ENCODE measurements around the gene SCLT1.

Gene SCLT1

GRCh38 chr4:128862608-128863311 is 230.6 kb downstream of the SCLT1 start:
- no peak overlapping the region for H3K9ac ChIP-seq (ENCODE audit: low read length)
- TF ChIP-seq EZH2 (optimal IDR thresholded peaks at IDR 0.05; ENCODE audit: low read depth, low read length): no peak
- TF ChIP-seq CTCF (IDR thresholded peaks at IDR 0.05; ENCODE audit: low read length): no peak
- no peak for TF ChIP-seq EZH2phosphoT487 (IDR thresholded peaks at IDR 0.05; ENCODE audit: low read length)
- no peaks in the 10 kb centered on the region for H3K4me1 ChIP-seq (ENCODE audit: low read length)
- no peak for DNase-seq
- H3K27ac ChIP-seq (ENCODE audit: low read length): no peak overlapping the region
- H3K4me2 ChIP-seq (ENCODE audit: low read depth, low read length): no peak overlapping the region
- H3K27me3 ChIP-seq (replicated peaks; ENCODE audit: insufficient read depth, low read length): no peaks in the 10 kb centered on the region
- H2AFZ ChIP-seq (ENCODE audit: low read length): no peak overlapping the region
- peaks cover 78% of the 10 kb centered on the region for H3K79me2 ChIP-seq (ENCODE audit: low read length)
- H3K9me2 ChIP-seq (replicated peaks; ENCODE audit: insufficient read depth, low read length): no peaks in the 10 kb centered on the region
- H4K20me1 ChIP-seq (ENCODE audit: insufficient read depth, low read length): no peaks in the 10 kb centered on the region
- H3K9me3 ChIP-seq (replicated peaks; ENCODE audit: insufficient read depth, low read length): no peaks in the 10 kb centered on the region
- no peak overlapping the region for H3K4me3 ChIP-seq (ENCODE audit: low read length)
- peaks cover 40% of the 10 kb centered on the region for H3K36me3 ChIP-seq (replicated peaks; ENCODE audit: insufficient read depth, low read length)
- peaks cover 15% of the 10 kb centered on the region; the same call in 1 of the 2 replicates for H3F3A ChIP-seq (ENCODE audit: insufficient read depth, low read length)

GRCh38 chr4:128861856-128862518 is 231.4 kb downstream of the SCLT1 start:
- Histone ChIP-seq H4K20me1 (ENCODE audit: insufficient read depth, low read length) (no peaks in the 10 kb centered on the region), H3K27me3 (replicated peaks; ENCODE audit: insufficient read depth, low read length) (no peaks in the 10 kb centered on the region), H3K9me2 (replicated peaks; ENCODE audit: insufficient read depth, low read length) (no peaks in the 10 kb centered on the region), H3K4me3 (ENCODE audit: low read length) (no peak overlapping the region), H3K4me2 (ENCODE audit: low read depth, low read length) (no peak overlapping the region), H2AFZ (ENCODE audit: low read length) (no peak overlapping the region), H3K9me3 (replicated peaks; ENCODE audit: insufficient read depth, low read length) (no peaks in the 10 kb centered on the region), H3K4me1 (ENCODE audit: low read length) (no peaks in the 10 kb centered on the region), H3K27ac (ENCODE audit: low read length) (no peak overlapping the region), H3K9ac (ENCODE audit: low read length) (no peak overlapping the region), H3F3A (ENCODE audit: insufficient read depth, low read length) (peaks cover 15% of the 10 kb centered on the region; the same call in 1 of the 2 replicates), H3K36me3 (replicated peaks; ENCODE audit: insufficient read depth, low read length) (peaks cover 33% of the 10 kb centered on the region), H3K79me2 (ENCODE audit: low read length) (peaks cover 86% of the 10 kb centered on the region)
- TF ChIP-seq CTCF (IDR thresholded peaks at IDR 0.05; ENCODE audit: low read length) (no peak), EZH2phosphoT487 (IDR thresholded peaks at IDR 0.05; ENCODE audit: low read length) (no peak), EZH2 (optimal IDR thresholded peaks at IDR 0.05; ENCODE audit: low read depth, low read length) (no peak)
- no peak for DNase-seq

- Histone ChIP-seq H3K36me3 (replicated peaks; ENCODE audit: insufficient read depth, low read length) (peaks cover 39% of the 10 kb centered on the region), H3K79me2 (ENCODE audit: low read length) (peaks cover 96% of the 10 kb centered on the region), H2AFZ (ENCODE audit: low read length) (no peak overlapping the region), H3K4me1 (ENCODE audit: low read length) (0 out of 2 replicates have a peak, but pooled peaks cover 2% of the 10 kb centered on the region), H4K20me1 (ENCODE audit: insufficient read depth, low read length) (no peaks in the 10 kb centered on the region), H3K9ac (ENCODE audit: low read length) (no peak overlapping the region), H3K4me3 (ENCODE audit: low read length) (no peak overlapping the region), H3F3A (ENCODE audit: insufficient read depth, low read length) (peaks cover 15% of the 10 kb centered on the region; the same call in 1 of the 2 replicates), H3K9me2 (replicated peaks; ENCODE audit: insufficient read depth, low read length) (no peaks in the 10 kb centered on the region), H3K4me2 (ENCODE audit: low read depth, low read length) (no peak overlapping the region), H3K27ac (ENCODE audit: low read length) (no peak overlapping the region), H3K27me3 (replicated peaks; ENCODE audit: insufficient read depth, low read length) (no peaks in the 10 kb centered on the region), H3K9me3 (replicated peaks; ENCODE audit: insufficient read depth, low read length) (no peaks in the 10 kb centered on the region)
- TF ChIP-seq CTCF (IDR thresholded peaks at IDR 0.05; ENCODE audit: low read length): no peak
- TF ChIP-seq EZH2 (optimal IDR thresholded peaks at IDR 0.05; ENCODE audit: low read depth, low read length): no peak
- TF ChIP-seq EZH2phosphoT487 (IDR thresholded peaks at IDR 0.05; ENCODE audit: low read length): no peak
- DNase-seq: no peak
Measured at GRCh38 chr4:128859887-128860677, 233.3 kb downstream of the SCLT1 start.
